Iris pigment epithelial cell (primary cell): ENCODE measurements around the gene LAMC2.
"Not testable (repeated sequence)": the region's sequence is repeated elsewhere in the genome, so short reads cannot be mapped to it uniquely, and the experiment has no call there.

ENCODE experiments used
- DNase-seq: peaks from one replicate; pipeline ENCODE4 v3.0.0-alpha.2; 2011; ENCODE audit warnings: low read depth

LAMC2 gene

DNA sequence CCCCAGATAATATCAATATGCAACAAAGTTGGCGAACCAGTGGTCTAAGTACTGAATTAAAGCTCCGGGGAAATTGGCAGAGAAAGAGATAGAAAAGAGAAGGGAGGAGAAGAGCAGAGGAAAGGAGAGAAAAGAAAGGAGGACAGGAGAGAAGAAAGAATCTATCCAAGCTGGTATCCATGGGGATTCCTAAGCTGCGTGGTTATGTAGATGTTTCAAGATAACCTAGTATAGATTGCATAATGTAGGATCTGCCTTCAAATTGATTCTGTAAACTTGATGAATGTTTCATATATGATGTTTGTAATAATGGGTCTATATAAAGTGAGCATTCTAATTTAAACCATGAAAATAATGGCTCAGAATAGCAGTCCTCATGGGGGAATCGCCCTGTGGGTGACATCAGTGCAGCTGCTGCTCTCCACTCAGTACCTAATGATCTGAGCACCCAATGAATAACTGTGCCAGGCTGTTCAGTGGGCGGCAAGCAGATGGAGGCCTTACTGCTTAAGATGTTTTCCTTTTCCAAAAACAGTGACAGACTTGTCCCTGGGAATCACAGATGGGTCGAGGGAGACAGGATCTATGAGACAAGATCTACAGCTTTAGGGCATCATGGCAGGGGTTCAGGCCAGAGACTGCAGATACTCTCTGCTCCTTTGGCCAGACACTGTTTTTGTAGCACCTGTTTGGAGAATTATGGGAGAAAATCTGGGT is 78.0 kb downstream of the LAMC2 start:
- DNase-seq: no peak

DNA sequence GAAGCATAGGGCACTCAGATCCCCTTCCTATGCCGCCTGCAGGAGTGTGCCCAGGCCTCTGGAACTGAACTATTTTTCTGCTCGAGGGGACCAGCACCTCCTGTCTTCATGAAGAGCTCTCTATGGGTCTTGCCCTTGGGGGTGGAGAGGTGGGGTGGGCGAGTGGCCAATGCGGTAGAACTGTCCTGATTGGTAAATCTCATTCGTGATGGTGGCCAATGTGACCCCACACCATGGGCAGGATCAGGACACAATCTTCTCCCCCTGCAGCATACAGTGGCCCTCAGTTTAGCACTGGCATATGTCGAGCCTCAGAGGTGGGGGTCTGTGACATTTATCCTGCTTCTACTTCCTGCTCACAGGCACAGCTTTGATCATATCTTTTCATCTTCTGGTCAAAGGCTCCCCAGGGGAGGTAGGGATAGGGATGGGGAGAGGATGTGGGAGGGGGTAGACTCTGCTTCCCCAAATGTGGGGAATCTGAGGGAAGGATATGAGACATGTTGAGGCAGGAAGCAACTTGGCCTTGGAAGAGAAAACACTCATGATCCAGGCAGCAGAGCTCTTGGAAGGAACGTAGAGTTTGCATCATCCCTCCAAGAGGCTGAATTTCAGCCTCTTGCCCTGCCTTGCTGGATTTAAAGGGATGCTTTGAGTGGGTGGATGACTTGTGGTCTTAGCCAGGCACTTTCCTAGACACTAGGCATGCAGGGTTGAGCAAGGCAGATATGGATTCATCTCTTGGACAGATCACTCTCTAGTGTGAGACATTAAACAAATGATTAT is 81.8 kb downstream of the LAMC2 start:
- DNase-seq: peak; percentile 94

DNA sequence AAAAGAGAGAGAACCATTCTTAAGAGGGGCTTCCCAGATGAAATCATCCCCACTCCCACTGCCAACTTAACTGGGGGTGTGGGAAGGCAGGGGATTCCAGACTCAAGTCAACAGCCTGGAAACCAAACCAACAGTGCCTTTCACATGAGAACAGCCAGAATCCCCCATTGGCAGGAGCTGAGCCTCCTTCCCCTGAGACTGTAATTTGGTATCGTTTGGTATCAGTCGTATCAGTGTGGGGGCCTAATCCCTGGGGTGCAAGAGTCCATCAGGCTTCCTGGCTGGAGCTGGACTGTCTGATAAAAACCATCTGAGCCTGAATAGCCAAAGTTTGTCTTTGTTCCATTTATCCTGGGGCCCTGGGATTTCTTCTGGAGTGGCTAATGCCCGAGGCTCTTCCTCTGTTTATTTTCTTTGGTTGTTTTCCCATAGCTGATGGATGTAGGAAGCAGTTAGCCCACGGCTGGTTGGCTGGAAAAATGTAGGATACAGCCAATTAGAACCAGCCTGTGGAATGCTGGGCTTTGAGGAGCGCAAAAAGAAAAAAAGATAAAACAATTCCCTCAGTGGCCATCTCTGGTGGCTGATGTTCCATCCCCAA is 84.6 kb downstream of the LAMC2 start:
- peak; percentile 74 for DNase-seq

DNA sequence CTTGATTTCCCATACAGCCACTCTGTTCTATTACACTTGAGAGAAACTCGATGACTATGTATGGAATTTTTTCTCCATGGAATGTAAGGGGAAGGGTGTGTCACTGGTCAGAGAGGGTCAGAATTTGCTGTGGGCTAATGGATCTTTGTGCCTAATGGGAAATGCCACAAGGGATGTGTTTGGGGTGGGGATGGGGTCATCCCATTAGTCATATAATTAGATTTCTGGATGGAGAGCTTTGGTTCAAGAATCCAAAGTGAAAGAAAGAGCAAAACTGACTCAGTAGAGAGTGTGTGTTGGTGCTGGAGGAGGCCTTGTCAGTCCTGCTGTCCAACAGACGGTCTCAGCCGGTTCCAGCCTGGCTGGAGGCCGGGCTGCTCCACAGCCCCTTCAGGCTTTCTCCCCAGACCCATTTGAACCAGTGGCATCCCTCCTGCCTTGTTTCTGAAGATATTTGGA is 86.4 kb downstream of the LAMC2 start:
- peak; percentile 75 for DNase-seq

DNA sequence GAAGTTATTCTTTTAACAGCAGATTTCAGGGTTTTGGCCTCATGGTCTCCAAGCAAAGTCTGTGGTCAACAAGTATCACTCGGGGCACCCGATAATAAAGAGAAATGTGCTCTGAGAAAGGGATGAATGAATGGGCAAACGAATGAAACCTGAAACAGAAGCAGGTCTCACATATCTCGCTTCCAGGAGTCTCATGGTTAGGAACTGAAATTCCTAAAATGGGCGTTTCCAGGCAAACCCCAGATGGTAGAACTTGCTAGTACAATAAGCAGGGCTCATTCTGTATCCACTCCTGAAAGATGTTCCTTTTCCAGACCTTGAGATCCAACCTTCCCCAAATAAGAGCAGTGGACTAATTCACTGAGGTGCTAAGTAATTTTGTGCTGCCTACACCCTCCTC is 87.2 kb downstream of the LAMC2 start:
- peak; percentile 10 for DNase-seq

DNA sequence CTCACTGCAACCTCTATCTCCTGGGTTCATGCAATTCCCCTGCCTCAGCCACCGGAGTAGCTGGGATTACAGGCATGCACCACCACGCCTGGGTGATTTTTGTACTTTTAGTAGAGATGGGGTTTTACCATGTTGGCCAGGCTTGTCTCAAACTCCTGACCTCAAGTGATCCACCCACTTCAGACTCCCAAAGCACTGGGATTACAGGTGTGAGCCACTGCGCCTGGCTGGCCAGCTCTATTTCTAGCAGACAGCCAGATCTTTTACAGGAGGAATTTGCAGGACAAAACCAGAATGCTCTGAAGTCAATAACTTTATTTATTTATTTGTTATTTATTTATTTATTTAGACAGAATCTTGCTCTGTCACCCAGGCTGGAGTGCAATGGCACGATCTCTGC is 87.9 kb downstream of the LAMC2 start:
- DNase-seq: not testable (repeated sequence)

DNA sequence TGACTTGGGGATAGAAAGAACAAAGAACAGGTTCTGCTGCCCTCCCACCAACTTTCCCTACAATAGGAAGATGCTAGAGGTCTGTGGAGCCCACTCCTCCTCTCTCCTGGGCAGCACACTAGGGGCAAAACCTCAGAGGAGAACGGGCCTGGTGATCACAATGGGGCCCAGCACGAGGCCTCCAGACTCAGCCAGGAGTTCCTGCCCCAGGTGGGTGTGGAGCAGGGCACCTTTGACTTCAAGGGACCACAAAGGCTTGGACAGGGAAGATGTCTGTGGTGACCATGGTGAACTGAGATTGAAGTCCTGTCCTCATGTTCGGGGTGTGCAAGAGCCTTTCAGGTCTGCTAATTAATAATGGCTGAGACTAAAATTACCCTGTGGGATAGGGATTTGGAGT is 88.8 kb downstream of the LAMC2 start:
- DNase-seq: no peak

DNA sequence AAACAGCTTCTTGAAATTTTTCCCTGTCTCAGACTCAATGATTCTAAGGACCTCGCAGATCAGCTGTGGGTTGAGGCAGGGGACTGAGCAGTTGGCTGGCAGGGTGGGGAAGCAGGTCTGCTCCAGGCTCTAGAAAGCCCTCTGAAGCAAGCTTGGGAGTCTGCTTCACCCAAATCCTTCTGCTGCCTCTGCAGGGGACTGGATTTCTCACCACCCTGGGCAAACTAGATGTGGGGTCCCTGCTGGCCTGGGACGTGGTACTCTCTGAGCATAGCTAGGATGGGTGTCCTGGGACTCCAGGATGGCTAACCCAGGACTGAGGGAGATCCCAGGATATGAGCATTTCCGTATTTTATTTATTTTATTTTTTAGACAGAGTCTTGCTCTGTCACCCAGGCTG is 89.3 kb downstream of the LAMC2 start:
- DNase-seq: no peak

DNA sequence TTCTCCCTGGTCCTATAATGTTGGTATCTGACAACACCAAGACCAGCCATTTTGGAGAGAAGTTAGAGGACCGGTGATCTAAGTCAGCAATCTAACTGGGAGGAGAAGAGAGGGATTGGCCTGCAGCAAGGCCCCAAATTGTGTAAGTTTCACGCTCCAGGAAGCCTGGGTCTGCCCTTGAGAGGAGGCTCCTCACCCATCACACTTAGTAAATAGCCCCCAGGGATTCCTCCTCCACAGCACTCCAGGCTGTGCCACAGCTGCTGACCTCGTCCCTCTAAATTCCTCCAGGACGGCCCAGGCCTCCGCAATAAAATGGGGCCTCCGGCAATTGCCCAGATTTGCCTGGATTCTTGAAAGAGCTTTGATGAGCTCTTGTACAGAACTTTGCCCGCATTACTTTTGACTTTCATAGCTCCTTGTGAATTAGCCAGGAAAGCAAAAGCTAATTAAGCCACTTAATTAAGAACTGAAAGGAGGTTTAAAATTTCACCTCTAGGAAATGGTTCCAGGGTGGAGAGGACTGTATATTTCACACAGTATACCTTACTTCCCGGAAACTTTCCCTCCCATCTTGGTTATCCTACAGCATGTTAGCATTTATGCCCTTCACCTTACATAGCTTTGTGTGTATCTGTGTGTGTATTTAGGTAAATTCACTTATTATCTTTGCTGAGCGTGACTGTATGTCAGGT is 90.5 kb downstream of the LAMC2 start:
- no peak for DNase-seq

DNA sequence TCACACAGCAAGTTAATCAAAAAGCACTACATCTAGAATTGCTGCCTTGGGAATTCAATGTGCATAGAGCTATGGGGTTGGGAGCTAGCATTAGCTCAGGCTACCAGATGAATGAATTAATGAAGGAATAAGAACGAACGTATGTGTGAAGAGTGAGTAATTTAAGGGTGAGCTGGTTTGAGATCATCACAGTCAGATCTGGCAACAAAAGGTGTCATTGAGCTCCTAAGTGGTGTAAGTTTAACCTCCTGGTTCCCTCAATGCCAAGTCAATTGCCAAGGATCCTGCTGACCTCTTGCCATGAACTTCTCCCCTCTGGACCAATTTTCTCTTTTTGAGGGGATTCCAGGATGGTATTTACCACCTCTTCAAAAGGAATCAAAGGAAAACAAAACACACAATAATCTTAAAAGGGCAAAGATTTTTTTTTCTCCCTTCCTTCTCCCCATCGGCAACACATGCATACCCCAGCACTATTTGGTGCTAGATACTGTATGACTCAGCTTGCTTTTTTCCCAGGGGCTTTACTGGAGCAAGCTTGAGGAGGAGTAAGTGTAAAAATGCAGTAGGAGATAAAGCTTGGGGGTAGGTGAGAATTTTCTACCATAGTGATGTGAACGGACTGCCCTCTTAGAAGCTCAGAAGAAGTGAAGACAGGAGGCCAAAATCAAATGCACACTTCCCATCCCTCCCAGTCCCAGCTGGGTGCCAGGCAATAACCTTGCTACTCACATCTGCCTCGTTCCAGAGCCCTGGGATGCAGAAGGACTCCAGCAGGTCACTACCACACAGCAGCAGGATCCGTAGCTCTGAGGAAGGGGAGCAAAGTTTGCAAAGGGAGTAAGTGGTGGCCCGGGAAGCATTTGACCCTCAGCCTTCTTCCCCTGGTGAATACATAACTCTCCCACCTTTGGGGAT is 92.0 kb downstream of the LAMC2 start:
- peak; percentile 72 for DNase-seq

- peak; percentile 80 for DNase-seq
Measured at GRCh38 chr1:183278739-183279591, 92.9 kb downstream of the LAMC2 start.

GRCh38 chr1:183279835-183280234 is 93.8 kb downstream of the LAMC2 start:
- DNase-seq: peak; percentile 96

- DNase-seq: peak; percentile 44
Measured at GRCh38 chr1:183281039-183281438, 95.0 kb downstream of the LAMC2 start.

DNA sequence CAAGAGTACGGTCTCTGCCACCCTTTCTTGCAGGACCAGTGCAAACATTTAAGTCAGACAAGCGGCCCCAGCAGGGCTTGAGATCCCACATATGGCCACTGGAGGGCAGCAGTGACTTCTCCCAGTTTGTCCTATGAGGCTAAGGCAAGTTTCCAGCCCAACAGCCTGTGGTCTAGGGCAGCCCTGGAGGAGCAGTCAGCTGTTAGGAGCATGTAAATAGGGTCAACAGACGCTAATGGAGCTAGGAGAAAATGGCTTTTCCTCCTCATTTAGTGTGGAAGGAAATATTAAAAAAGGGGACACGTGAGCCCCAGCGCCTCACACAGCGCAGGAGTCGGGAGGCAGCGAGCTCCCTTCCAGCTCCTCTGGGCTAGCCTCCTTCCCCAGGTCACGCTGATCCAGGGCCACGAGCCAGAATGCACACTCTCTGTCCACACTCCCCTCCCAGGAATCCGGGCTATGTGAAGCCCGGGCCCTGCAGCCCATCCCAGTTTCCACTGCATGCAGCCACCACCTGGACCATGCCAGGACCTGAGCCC is 95.6 kb downstream of the LAMC2 start:
- peak; percentile 92 for DNase-seq

DNA sequence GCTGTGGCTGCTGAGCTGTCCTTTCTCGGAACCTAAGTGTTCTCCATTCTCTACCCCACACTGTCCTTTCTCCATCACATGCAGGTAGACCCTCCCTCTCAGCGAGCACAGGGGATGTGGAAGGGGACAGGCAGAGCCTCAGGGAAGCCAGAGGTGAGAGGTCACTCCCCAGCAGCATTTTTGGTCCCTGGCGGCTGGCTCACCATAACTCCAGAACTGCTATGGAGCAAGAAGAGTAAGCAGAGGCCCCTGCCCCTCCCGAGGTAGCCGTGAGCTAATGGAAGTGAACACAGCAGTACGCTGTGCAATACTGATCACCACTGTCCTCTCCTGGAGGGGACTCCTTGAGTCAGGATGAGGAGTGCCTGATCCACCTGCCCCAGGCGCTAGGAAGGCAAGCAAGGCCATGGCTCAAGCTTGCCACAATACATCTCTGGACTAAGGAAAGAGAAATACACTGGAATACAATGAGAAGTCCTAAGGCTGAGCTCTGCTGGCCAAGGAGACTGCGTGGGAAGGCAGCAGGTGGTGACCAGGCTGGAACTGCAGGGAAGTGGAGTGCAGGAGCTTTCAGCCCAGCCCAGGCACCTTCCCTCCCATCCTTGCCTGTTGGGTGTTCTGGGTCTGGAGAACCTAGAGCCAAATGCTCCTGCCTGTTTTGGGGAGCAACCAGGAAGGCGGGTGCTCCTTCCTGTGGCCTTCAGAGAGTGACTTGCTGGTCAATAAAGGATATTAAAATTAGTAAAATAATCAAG is 96.2 kb downstream of the LAMC2 start:
- DNase-seq: no peak

DNA sequence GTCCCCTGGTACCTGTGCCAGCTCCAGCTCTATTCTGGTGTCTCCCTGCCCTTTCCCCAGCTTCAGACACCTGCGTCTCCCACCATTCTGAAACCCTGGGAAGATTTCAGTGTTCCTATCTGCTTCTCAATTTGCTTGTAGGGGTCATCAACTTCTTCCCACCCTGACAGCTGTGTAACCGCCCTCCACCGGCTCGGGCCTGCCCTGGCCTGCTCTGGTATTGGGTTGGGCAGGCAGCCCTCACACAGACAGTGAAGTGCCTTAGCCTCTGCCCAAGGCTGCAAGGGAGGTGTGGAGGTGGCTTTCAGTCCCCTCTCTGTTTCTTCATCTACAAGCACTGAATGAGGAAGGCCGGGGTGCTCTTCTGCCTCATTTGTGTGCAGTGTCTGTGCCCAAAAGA is 97.2 kb downstream of the LAMC2 start:
- no peak for DNase-seq

GRCh38 chr1:183284086-183284485 is 98.0 kb downstream of the LAMC2 start:
- no peak for DNase-seq

DNA sequence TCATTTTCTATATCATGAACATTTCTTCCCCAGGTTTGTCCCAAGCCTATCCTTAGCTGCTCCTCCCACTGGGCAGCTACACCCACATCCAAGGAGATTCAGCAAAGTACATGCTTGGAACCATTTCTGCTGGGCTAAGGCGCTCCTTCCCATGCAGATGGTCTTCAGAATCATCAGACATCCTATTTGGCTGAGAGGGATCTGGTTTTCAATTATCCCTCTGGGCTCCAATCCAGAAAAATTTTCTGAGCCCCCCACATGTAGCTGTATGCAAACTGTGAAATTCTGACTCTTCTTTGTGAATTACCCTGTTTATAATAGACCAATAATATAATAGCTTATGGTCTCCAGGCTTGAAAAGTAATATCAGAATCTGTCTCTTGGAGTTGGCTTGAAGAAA is 99.2 kb downstream of the LAMC2 start:
- DNase-seq: no peak

DNA sequence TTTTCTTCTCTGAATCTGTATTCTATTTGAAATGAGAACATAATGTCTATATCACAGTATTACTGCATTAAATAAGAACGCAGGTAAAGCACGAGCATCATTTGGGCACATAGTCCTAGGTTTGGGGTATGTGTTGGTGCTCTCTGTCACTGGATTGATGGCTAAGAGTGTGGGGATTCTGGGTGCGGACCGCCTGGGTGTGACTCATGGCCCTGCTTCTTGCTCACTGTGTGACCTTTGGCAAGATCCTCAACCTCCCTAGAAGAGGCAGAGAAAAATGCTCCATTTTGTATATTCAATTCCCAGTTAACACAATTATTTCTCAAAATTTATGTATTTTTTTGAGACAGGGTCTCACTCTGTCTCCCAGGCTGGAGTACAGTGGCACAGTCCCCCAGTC is 99.7 kb downstream of the LAMC2 start:
- peak; percentile 31 for DNase-seq
